Fibroblast of lung (primary cell): ENCODE measurements around the gene MYADML2. TPM values are rescaled to one million over a fixed set of nuclear protein-coding genes. Genes with fewer than 3 reads are reported as not detected.

Source experiments
- DNase-seq, 2 donors: peaks; one replicate each; pipeline versions ENCODE4 v3.0.0 to v3.0.0-alpha.2; 2010; ENCODE audit warnings: low read depth in 2 of 2
- H2AFZ ChIP-seq: 2 replicates; pipeline ENCODE4 v1.5.1; 2012; ENCODE audit warnings: low read length, control low read depth, inconsistent platforms
- H3K27ac ChIP-seq: 2 replicates; pipeline ENCODE4 v1.5.1; 2011; ENCODE audit warnings: low read length, control low read depth; ENCODE audit not compliant: insufficient read depth
- H3K27me3 ChIP-seq: 2 replicates; pipeline ENCODE4 v1.5.1; 2011; ENCODE audit warnings: mild to moderate bottlenecking, low read length; ENCODE audit not compliant: control insufficient read depth, insufficient read depth
- H3K36me3 ChIP-seq: 2 replicates; pipeline ENCODE4 v1.5.1; 2011; ENCODE audit warnings: low read length; ENCODE audit not compliant: control insufficient read depth, insufficient read depth
- H3K4me1 ChIP-seq: 2 replicates; pipeline ENCODE4 v1.5.1; 2011; ENCODE audit warnings: low read length; ENCODE audit not compliant: control insufficient read depth, insufficient read depth; ENCODE audit errors: extremely low read depth
- H3K4me2 ChIP-seq: 2 replicates; pipeline ENCODE4 v1.5.1; 2011; ENCODE audit warnings: low read length, control low read depth; ENCODE audit not compliant: insufficient read depth; ENCODE audit errors: extremely low read depth
- H3K4me3 ChIP-seq, 4 experiments: fragments of 200-600 bp in 1 of 4; sonication (generic) in 1 of 4; replicated peaks in 1 of 4; 2 replicates each; pipeline ENCODE4 v1.5.1; 2011 to 2016; ENCODE audit warnings: low read length in 4 of 4, low read depth in 3 of 4, mild to moderate bottlenecking in 3 of 4, control low read depth in 2 of 4, inconsistent platforms in 1 of 4, mixed read lengths in 1 of 4; ENCODE audit not compliant: insufficient read depth in 1 of 4; ENCODE audit errors: control extremely low read depth in 1 of 4
- H3K79me2 ChIP-seq: 2 replicates; pipeline ENCODE4 v1.5.1; 2012; ENCODE audit warnings: mild to moderate bottlenecking, low read length, inconsistent platforms; ENCODE audit not compliant: control insufficient read depth, insufficient read depth
- H3K9ac ChIP-seq: 2 replicates; pipeline ENCODE4 v1.5.1; 2011; ENCODE audit warnings: mild to moderate bottlenecking, low read length, control low read depth; ENCODE audit not compliant: insufficient read depth
- H3K9me3 ChIP-seq: 2 replicates; pipeline ENCODE4 v1.5.1; 2012; ENCODE audit warnings: low read depth, low read length; ENCODE audit not compliant: control insufficient read depth, insufficient read depth
- H4K20me1 ChIP-seq: 2 replicates; pipeline ENCODE4 v1.5.1; 2011; ENCODE audit warnings: low read length; ENCODE audit not compliant: control insufficient read depth, insufficient read depth; ENCODE audit errors: extremely low read depth
- EZH2 ChIP-seq: IDR thresholded peaks from 2 replicates; pipeline ENCODE4 v1.5.1; 2012; ENCODE audit warnings: low read length, control low read depth, mild to moderate bottlenecking; ENCODE audit errors: missing control alignments
- polyA plus RNA-seq, 2 donors: library from polyadenylated mRNA; depleted of rRNA in 1 of 2; stranded (reverse) in 1 of 2; unstranded in 1 of 2; fragments of >200 nt; gene quantifications; 2 replicates each; pipeline ENCODE4 v1.2.1, GENCODE V29; 2011 to 2012; ENCODE audit warnings: missing spikeins in 1 of 2
- total RNA-seq: library from RNA; depleted of rRNA; stranded (reverse); fragments of >200 nt; gene quantifications from 2 replicates; pipeline ENCODE4 v1.2.1, GENCODE V29; 2014
- TF ChIP-seq, protein P1 (sequence below), 2 donors: IDR thresholded peaks in 1 of 2; conservative IDR thresholded peaks in 1 of 2; 1 replicate in 1 of 2; 2 replicates in 1 of 2; pipeline ENCODE4 v1.5.1; 2011 to 2012; ENCODE audit warnings: low read length in 2 of 2, control low read depth in 1 of 2, inconsistent platforms in 1 of 2, low read depth in 1 of 2, mild to moderate bottlenecking in 1 of 2

Gene MYADML2
- total and polyA plus RNA-seq, 2 donors (not counting 1 experiment from before 2014, with no cell fraction given), result not detected

DNA sequence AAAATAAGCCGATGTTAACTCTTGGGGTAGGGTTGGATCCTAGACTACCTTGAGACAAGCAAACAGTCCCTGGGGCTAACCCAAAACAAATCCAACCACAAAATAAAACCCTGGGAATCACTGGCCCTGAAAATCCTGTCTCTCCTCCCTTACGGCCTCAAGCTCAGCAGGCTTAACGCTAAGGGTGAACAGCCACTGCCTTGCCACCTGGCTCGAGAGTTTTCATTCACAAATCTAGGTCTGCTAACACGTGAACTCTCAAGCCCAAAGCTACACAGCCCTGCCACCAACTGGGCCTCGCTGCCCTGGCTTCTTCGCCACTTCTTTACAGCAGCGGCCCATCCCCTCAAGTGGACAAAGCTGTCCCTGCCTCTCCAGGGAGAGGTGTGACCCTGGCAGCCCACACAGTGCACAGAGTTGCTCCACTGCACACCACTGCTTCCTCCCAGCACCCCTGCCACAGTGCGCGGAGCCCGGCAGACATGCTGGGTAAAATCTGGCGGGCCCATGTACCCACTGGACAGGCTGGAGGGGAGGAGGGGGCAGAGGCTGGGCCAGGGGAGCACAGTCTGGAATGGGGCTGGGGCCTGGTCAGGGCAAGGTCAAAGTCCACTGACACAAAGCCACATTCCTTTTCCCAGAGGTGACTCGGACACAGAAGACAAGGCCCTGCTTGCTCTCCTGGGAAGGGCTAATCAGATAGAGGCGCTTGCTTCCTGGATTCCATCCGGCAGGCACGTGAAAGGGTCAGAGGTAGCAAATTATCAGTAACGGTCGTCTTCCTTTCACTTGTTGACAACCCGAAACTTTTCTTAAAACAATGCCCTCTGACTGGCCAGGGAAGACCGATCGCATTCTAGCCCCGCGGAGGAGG, 36.8 kb downstream of the MYADML2 start:
- Histone ChIP-seq H3K4me2 (peak overlapping the region; percentile 93), H3K9ac (peak overlapping the region; percentile 72), H3K79me2 (peaks cover 5% of the 10 kb centered on the region), H4K20me1 (no peaks in the 10 kb centered on the region), H3K9me3 (no peaks in the 10 kb centered on the region), H3K27me3 (no peaks in the 10 kb centered on the region), H3K36me3 (peaks cover 44% of the 10 kb centered on the region), H3K27ac (peak overlapping the region; percentile 32), H2AFZ (no peak overlapping the region), H3K4me1 (peaks cover 5% of the 10 kb centered on the region), H3K4me3 (peak overlapping the region; percentile 70 to 85 (median 84))
- TF ChIP-seq, protein P1, sequence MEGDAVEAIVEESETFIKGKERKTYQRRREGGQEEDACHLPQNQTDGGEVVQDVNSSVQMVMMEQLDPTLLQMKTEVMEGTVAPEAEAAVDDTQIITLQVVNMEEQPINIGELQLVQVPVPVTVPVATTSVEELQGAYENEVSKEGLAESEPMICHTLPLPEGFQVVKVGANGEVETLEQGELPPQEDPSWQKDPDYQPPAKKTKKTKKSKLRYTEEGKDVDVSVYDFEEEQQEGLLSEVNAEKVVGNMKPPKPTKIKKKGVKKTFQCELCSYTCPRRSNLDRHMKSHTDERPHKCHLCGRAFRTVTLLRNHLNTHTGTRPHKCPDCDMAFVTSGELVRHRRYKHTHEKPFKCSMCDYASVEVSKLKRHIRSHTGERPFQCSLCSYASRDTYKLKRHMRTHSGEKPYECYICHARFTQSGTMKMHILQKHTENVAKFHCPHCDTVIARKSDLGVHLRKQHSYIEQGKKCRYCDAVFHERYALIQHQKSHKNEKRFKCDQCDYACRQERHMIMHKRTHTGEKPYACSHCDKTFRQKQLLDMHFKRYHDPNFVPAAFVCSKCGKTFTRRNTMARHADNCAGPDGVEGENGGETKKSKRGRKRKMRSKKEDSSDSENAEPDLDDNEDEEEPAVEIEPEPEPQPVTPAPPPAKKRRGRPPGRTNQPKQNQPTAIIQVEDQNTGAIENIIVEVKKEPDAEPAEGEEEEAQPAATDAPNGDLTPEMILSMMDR (conservative IDR thresholded peaks at IDR 0.05 in 1 of 2, IDR thresholded peaks at IDR 0.05 in 1 of 2; ENCODE audit: low read depth in 1 of 2, low read length in 2 of 2), result no peak
- no peak for TF ChIP-seq EZH2
- no peak for DNase-seq

DNA sequence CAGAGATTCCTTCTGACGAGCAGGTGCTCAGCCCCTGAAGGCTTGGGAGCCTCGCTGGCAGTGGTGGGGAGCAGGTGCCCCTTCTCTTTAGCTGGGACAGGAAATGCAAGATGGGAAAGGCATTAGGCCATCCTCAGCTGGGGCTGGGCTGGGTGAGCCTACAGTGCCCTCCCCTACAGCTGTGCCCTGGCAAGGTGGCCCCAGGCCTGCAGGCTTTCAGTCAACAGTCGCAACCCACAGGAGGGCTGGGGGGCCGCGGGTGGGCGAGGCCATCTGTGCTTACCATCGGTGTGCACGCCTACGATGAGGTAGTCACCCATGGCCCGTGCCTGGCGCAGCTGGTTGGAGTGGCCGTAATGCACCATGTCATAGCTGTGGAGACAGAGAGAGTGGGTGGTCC, 37.8 kb downstream of the MYADML2 start:
- no peak for DNase-seq
- Histone ChIP-seq H3K4me1 (peaks cover 5% of the 10 kb centered on the region), H2AFZ (no peak overlapping the region), H3K9ac (no peak overlapping the region), H3K36me3 (peaks cover 41% of the 10 kb centered on the region), H3K27me3 (no peaks in the 10 kb centered on the region), H4K20me1 (no peaks in the 10 kb centered on the region), H3K4me2 (no peak overlapping the region), H3K9me3 (no peaks in the 10 kb centered on the region), H3K79me2 (peaks cover 4% of the 10 kb centered on the region), H3K27ac (no peak overlapping the region), H3K4me3 (no peak overlapping the region)
- TF ChIP-seq, protein P1 (conservative IDR thresholded peaks at IDR 0.05 in 1 of 2, IDR thresholded peaks at IDR 0.05 in 1 of 2; ENCODE audit: low read depth in 1 of 2, low read length in 2 of 2), result no peak
- TF ChIP-seq EZH2, result no peak

DNA sequence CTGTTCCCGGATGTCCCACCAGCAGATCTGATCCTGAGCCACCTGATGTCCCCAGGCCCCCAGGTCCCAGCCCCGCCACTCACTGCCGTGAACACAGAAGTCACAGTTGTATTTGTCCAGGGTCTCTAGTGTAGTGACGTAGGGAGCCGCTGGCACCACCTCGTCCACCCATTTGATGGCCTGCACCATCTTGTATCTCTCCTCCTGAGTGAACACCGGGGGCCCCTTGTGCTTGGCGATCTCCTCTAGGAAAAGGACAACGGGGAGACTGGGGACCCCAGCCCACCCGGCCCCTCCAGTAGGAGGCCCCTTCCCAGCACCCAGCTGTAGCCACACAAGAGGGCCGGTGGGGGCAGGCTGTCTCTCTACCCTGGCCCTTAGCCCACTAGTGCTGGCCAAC, 38.2 kb downstream of the MYADML2 start:
- Histone ChIP-seq H3K27ac (no peak overlapping the region), H3K4me3 (no peak overlapping the region), H4K20me1 (no peaks in the 10 kb centered on the region), H3K9ac (no peak overlapping the region), H2AFZ (no peak overlapping the region), H3K4me2 (no peak overlapping the region), H3K4me1 (peaks cover 5% of the 10 kb centered on the region), H3K27me3 (no peaks in the 10 kb centered on the region), H3K79me2 (peaks cover 4% of the 10 kb centered on the region), H3K9me3 (no peaks in the 10 kb centered on the region), H3K36me3 (peaks cover 39% of the 10 kb centered on the region)
- DNase-seq, result no peak
- no peak for TF ChIP-seq EZH2
- TF ChIP-seq, protein P1 (conservative IDR thresholded peaks at IDR 0.05 in 1 of 2, IDR thresholded peaks at IDR 0.05 in 1 of 2; ENCODE audit: low read depth in 1 of 2, low read length in 2 of 2), result no peak
